GM23338 (cell line): ENCODE results near the gene KAT6B.

Experiments
- CREB1 ChIP-seq: fragments of 250-450 bp; sonication (Bioruptor Pico); IDR thresholded peaks from 2 replicates; pipeline ENCODE4 v1.5.0; 2020; ENCODE audit warnings: low read depth, mild to moderate bottlenecking, moderate library complexity
- CTCF ChIP-seq, 2 experiments: fragments of 200-600 bp in 1 of 2; sonication (generic) in 1 of 2; conservative IDR thresholded peaks; 2 replicates each; pipeline versions ENCODE4 v1.5.1 to v1.6.1; 2016 to 2017; ENCODE audit warnings: antibody characterized with exemption in 2 of 2, low read depth in 2 of 2, mild to moderate bottlenecking in 2 of 2, moderate library complexity in 1 of 2
- ETS1 ChIP-seq: IDR thresholded peaks from 2 replicates; pipeline ENCODE4 v1.6.1; 2016; ENCODE audit warnings: antibody characterized with exemption
- EZH2 ChIP-seq: fragments of 200-600 bp; sonication (generic); IDR thresholded peaks from one replicate; pipeline ENCODE4 v1.8.0; 2017; ENCODE audit warnings: antibody characterized with exemption, mild to moderate bottlenecking, low read depth; ENCODE audit not compliant: unreplicated experiment
- EZH2phosphoT487 ChIP-seq: fragments of 200-600 bp; sonication (generic); IDR thresholded peaks from one replicate; pipeline ENCODE4 v1.8.1; 2018; ENCODE audit warnings: antibody characterized with exemption; ENCODE audit not compliant: unreplicated experiment
- JUNB ChIP-seq: IDR thresholded peaks from one replicate; pipeline ENCODE4 v1.6.1; 2016; ENCODE audit warnings: antibody characterized with exemption; ENCODE audit not compliant: unreplicated experiment
- NANOG ChIP-seq: IDR thresholded peaks from 2 replicates; pipeline ENCODE4 v1.6.1; 2016; ENCODE audit warnings: antibody characterized with exemption, borderline replicate concordance
- POLR2AphosphoS5 ChIP-seq: IDR thresholded peaks from 2 replicates; pipeline ENCODE4 v1.6.1; 2016; ENCODE audit warnings: antibody characterized with exemption, low read depth
- REST ChIP-seq: IDR thresholded peaks from one replicate; pipeline ENCODE4 v1.6.1; 2018; ENCODE audit warnings: antibody characterized with exemption; ENCODE audit not compliant: unreplicated experiment
- STAT1 ChIP-seq: IDR thresholded peaks from one replicate; pipeline ENCODE4 v1.6.1; 2016; ENCODE audit warnings: antibody characterized with exemption; ENCODE audit not compliant: unreplicated experiment
- ZNF331 ChIP-seq: fragments of 250-450 bp; sonication (Bioruptor Pico); IDR thresholded peaks from 2 replicates; pipeline ENCODE4 v1.5.0; 2020; ENCODE audit warnings: low read depth, mild to moderate bottlenecking, moderate library complexity
- TF ChIP-seq, protein P1 (sequence below): fragments of 250-450 bp; sonication (Bioruptor Pico); IDR thresholded peaks from 2 replicates; pipeline ENCODE4 v1.5.0; 2020; ENCODE audit warnings: mild to moderate bottlenecking, moderate library complexity

DNA sequence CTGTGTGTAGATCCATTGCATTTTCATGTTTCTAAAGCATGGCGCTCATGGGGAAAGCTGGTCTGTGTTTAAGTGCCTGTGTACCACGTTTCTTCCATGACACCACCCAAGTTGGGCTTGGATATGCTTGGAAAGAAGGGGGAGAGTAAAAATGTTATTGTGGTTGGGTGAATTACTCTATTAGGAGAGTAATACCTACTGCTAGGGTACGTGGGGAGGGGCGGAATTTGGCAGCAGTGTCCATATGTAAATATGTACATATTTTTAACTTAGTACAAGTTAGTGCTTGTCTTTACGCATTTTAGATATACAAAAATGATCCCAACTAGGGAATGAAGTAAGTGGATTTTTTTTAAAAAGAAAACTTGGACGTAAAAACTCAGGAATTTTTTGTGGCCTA is 242.1 kb downstream of the KAT6B start:
- TF ChIP-seq EZH2: no peak
- no peak for TF ChIP-seq CTCF (conservative IDR thresholded peaks at IDR 0.05; ENCODE audit: low read depth in 2 of 2)
- TF ChIP-seq EZH2phosphoT487: no peak
- TF ChIP-seq REST: no peak
- no peak for TF ChIP-seq POLR2AphosphoS5
- TF ChIP-seq CREB1 (CRISPR knock-in tag): no peak
- no peak for TF ChIP-seq STAT1
- TF ChIP-seq JUNB: no peak
- TF ChIP-seq ZNF331: no peak
- TF ChIP-seq, protein P1, sequence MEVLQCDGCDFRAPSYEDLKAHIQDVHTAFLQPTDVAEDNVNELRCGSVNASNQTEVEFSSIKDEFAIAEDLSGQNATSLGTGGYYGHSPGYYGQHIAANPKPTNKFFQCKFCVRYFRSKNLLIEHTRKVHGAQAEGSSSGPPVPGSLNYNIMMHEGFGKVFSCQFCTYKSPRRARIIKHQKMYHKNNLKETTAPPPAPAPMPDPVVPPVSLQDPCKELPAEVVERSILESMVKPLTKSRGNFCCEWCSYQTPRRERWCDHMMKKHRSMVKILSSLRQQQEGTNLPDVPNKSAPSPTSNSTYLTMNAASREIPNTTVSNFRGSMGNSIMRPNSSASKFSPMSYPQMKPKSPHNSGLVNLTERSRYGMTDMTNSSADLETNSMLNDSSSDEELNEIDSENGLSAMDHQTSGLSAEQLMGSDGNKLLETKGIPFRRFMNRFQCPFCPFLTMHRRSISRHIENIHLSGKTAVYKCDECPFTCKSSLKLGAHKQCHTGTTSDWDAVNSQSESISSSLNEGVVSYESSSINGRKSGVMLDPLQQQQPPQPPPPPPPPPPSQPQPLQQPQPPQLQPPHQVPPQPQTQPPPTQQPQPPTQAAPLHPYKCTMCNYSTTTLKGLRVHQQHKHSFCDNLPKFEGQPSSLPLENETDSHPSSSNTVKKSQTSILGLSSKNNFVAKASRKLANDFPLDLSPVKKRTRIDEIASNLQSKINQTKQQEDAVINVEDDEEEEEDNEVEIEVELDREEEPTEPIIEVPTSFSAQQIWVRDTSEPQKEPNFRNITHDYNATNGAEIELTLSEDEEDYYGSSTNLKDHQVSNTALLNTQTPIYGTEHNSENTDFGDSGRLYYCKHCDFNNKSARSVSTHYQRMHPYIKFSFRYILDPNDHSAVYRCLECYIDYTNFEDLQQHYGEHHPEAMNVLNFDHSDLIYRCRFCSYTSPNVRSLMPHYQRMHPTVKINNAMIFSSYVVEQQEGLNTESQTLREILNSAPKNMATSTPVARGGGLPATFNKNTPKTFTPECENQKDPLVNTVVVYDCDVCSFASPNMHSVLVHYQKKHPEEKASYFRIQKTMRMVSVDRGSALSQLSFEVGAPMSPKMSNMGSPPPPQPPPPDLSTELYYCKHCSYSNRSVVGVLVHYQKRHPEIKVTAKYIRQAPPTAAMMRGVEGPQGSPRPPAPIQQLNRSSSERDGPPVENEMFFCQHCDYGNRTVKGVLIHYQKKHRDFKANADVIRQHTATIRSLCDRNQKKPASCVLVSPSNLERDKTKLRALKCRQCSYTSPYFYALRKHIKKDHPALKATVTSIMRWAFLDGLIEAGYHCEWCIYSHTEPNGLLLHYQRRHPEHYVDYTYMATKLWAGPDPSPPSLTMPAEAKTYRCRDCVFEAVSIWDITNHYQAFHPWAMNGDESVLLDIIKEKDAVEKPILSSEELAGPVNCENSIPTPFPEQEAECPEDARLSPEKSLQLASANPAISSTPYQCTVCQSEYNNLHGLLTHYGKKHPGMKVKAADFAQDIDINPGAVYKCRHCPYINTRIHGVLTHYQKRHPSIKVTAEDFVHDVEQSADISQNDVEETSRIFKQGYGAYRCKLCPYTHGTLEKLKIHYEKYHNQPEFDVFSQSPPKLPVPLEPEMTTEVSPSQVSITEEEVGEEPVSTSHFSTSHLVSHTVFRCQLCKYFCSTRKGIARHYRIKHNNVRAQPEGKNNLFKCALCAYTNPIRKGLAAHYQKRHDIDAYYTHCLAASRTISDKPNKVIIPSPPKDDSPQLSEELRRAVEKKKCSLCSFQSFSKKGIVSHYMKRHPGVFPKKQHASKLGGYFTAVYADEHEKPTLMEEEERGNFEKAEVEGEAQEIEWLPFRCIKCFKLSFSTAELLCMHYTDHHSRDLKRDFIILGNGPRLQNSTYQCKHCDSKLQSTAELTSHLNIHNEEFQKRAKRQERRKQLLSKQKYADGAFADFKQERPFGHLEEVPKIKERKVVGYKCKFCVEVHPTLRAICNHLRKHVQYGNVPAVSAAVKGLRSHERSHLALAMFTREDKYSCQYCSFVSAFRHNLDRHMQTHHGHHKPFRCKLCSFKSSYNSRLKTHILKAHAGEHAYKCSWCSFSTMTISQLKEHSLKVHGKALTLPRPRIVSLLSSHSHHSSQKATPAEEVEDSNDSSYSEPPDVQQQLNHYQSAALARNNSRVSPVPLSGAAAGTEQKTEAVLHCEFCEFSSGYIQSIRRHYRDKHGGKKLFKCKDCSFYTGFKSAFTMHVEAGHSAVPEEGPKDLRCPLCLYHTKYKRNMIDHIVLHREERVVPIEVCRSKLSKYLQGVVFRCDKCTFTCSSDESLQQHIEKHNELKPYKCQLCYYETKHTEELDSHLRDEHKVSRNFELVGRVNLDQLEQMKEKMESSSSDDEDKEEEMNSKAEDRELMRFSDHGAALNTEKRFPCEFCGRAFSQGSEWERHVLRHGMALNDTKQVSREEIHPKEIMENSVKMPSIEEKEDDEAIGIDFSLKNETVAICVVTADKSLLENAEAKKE: no peak
- no peak for TF ChIP-seq ETS1
- no peak for TF ChIP-seq NANOG
